HEK293 (cell line): ENCODE results near the gene NKX1-1.

Experiments used
- ZNF473 ChIP-seq: fragments of 450-650 bp; formaldehyde crosslinking; IDR thresholded peaks from 2 replicates; pipeline ENCODE4 v1.5.1; 2017; ENCODE audit warnings: missing biosample characterization, missing genetic modification characterization
- ZNF561 ChIP-seq: fragments of 450-650 bp; IDR thresholded peaks from 2 replicates; pipeline ENCODE4 v1.5.1; 2018; ENCODE audit warnings: missing biosample characterization, missing genetic modification characterization, borderline replicate concordance

- no peak for TF ChIP-seq ZNF561
- no peak for TF ChIP-seq ZNF473 (tag by site-specific recombination)
Observed at GRCh38 chr4:1381181-1381621, 25.0 kb downstream of the NKX1-1 start.
